SK-MEL-5 (cell line): Measurements from ENCODE around the gene ABLIM1. TPM values are rescaled to one million over a fixed set of nuclear protein-coding genes. Genes with fewer than 3 reads are reported as not detected.
A peak's percentile ranks its signal among the peaks of the same experiment; 100 is the strongest.
"Not testable (repeated sequence)": the region's sequence is repeated elsewhere in the genome, so short reads cannot be mapped to it uniquely, and the experiment has no call there.

Experiments used
- DNase-seq: peaks from one replicate; pipeline ENCODE4 v3.0.0-alpha.2; 2016; ENCODE audit warnings: low read depth, low spot score
- in situ Hi-C: cut with HindIII; loops from 2 replicates; pipeline ENCODE4 v1.10.0; 2016; ENCODE audit warnings: low sequenced_read_pairs, high pct_unique_total_duplicates, low pct_unique_long_range_greater_than_20kb
- polyA plus RNA-seq, 2 experiments: library from polyadenylated mRNA; depleted of rRNA; stranded (reverse); fragments of >200 nt; gene quantifications; 2 replicates each; pipeline ENCODE4 v1.2.3, GENCODE V29; 2015
- total RNA-seq: library from RNA; depleted of rRNA; stranded (reverse); fragments of >200 nt; shearing (Covaris generic); gene quantifications from 2 replicates; pipeline ENCODE4 v1.2.3, GENCODE V29; 2014; rRNA removed

ABLIM1 gene
- 19.5 and 20.0 TPM in 2 replicates for total RNA-seq
- polyA plus RNA-seq (2015; cell fraction: cytosol; rRNA removed) = 30.3 and 32.6 TPM in 2 replicates
- 19.1 and 26.2 TPM in 2 replicates for polyA plus RNA-seq (2015; cell fraction: nucleus; rRNA removed)

DNA sequence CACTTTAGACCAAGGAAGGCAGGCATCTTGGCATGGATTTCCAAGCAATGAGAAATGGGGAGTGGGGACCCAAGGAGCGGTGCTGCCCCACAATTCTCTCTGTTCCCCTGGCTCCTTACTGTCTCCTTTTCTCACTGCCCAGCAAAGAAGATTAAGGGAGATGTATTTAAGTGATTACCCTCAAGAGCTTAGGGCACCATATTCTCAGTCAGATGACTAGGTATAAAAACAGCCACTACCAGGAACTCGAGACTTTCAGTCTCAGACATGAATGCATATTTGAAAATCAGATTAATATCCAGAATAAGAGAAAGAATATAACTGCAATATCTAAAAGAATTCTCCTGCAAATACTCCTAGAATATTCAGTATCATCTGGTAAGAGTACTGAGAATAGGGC lies at the start of gene ABLIM1:
TSS of gene ABLIM1 (minus strand) at position 101 of the 400 bp plus-strand sequence. CDS start at position 26, 75 bp downstream.
- in situ Hi-C loops = no loop called here
- no peak for DNase-seq

DNA sequence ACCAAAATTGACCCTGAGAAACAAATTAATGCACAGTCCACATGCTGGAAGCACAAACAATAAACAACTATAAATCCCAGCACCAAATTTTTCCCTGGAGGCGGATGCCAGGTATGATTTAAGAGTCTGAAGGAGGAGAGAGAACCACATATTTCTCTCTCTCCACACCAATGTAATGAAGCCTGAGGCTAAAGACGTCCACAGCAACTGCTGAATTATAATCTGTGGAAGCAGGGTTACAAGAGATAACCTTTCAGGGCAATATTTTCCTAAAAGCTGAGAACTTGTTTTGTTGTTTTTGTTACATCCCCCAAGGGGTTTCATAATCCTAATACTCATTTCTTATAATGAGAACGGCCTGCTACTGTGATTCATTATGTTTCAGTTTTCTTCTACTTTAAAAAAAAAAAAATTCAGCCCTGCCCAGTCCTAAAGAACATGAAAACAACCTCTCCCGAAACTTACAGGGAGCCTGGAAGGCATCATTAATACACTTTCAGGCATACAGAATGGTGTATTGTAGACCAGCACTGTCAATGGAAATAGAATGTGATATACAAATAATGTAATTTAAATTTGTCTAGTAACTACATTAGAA lies 48.5 kb upstream of the ABLIM1 start:
- in situ Hi-C loops = no loop called here
- no peak for DNase-seq

DNA sequence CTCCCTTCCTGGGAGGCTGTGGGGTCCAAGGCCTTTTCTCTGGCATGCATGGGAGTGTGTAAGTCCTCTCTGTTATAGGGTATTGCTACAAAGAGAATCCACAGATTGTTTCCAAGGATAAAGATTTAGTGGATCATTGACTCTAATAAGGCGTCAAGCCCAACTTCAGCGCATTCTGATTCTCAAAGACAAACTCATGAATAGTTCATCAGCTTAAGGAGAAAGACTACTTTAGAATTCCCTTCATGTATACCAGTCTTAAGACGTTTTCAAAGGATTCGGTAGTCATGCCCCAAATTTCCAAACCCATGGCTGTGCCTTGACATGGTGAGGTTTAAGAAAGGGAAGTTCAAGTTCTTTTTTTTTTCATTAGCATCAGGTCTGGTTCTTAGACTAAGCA lies 46.6 kb upstream of the ABLIM1 start:
- in situ Hi-C loops = no loop called here
- no peak for DNase-seq

DNA sequence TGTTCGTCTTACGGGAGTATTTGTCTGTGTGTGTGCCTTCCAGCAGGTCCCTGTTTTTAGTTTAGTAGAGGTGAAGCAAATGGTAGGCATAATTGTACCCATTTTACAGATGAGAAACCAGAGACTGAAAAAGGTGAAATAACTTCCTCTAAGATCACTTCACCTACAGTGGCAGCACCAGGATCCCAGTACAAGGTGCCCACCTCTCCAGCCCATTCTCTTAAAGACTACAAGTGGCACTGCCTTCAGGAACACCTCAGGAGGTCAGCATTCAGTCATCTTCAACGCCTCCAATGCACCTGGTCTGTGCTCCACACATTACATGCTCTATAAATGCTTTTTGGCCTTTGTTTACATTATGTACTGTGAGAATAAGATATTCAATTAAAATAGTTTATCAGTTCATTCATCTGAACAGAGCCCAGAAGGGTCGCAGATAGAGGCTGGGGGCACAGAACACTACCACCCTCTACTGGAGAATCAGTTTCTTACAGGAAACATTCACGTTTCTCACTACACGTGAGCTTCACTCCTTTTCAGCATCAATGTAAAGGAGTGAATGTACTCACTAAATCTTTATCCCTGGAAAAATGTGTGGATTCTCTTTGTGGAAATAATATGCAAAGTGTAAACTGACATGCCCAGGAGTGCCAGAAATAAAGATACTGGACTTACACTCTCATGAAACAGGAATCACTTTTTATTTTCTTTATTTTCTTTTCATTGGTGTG lies 45.5 kb upstream of the ABLIM1 start:
- in situ Hi-C loops = no loop called here
- peak; percentile 50 for DNase-seq

DNA sequence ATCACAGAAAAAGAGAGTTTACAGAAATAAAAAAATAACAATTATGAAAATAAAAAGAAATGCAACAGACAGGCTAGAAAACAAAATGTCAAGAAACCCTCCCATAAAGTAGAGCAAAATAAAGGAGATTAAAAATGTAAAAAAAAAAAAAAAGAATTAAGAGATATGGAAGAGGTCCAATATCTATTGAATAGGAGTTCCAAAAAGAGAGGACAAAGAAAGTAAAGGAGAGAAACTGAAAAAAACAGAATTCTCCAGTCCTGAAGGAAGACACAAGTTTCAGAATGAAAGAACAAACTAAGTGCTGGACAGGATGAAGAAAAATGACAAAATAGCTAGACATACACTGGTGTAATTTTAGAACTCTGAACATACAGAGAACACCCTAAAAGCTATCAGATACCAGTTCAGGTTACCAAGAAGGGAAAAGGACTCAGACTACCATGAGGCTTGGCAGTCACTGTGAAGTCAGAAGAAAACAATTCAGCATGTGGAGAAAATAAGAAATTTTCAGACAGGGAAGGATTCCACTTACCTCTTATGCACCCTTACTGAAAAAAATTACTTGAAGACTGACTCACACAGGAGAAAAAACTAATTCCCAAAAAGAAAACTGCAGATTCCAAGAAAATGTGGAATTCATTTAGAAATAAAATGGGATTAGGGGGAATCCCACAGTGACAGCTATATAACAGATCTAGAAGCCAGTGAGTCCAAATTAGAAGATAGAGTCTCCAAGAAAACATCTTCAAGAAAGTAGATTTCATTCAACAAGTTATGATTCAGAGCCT lies 40.4 kb upstream of the ABLIM1 start:
- no peak for DNase-seq
- in situ Hi-C loops = loop anchor here (25.0 kb wide), 1 partner anchor 136 kb away; no protein-coding TSS in a partner anchor

DNA sequence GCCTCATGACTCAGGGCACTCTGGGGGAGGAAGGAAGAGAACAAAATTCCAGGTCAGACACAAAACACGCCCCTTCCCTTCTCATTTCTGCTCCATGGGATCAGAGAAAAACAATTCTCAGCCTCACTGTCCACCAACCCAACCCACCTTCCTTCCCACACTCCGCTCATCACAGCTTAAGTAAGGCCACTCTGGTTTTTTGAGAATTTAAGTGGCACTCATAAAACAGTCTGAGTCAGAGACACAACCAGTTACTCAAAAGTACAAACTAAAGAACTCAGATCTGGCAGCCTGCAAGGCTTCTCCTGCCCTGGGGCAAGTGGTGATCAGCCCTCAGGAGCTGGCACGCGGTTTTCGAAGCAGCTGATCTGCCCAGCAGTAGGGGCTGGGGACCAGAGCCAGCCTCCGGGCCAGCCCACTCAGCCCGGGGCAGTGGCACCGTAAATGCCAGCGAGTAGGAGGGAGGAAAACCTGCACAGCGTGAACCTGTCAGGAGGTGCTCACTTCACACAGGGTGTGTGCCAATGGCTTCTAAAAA lies 39.1 kb upstream of the ABLIM1 start:
- in situ Hi-C loops = loop anchor here (25.0 kb wide), 1 partner anchor 135 kb away; no protein-coding TSS in a partner anchor
- DNase-seq = no peak

DNA sequence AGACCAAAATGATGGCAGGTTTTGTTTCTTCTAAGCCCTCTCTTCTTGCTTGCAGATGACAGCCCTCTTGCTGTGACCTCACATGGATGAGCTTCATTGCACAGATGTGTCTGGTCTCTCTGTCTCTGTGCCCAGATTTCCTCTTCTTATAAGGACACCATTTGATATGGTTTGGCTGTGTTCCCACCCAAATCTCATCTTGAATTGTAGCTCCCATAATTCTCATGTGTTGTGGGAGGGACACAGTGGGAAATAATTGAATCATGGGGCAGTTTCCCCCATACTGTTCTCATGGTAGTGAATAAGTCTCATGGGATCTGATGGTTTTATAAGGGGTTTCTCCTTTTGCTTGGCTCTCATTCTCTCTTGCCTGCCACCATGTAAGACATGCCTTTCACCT lies 38.2 kb upstream of the ABLIM1 start:
- DNase-seq = not testable (repeated sequence)
- in situ Hi-C loops = loop anchor here (25.0 kb wide), 1 partner anchor 134 kb away; no protein-coding TSS in a partner anchor

DNA sequence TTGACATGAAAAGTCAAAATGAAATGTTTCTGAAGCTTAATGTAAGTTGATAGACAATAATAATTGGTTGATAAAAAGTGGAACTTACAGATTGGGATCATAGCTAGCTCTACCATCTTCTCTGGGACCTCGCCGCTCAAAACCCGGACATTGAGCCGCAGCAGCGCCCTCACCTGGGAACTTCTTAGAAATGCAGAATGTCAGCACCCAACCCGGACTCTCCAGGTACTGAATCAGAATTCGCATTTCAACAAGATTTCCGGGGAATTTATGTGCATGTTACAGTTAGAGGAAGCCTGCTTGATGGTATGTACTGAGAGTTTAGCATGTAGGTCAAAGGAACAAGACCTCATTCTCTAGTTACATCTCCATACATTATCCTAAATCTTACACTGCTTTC lies 36.7 kb upstream of the ABLIM1 start:
- peak; percentile 75 for DNase-seq
- in situ Hi-C loops = loop anchor here (25.0 kb wide), 1 partner anchor 132 kb away; no protein-coding TSS in a partner anchor

DNA sequence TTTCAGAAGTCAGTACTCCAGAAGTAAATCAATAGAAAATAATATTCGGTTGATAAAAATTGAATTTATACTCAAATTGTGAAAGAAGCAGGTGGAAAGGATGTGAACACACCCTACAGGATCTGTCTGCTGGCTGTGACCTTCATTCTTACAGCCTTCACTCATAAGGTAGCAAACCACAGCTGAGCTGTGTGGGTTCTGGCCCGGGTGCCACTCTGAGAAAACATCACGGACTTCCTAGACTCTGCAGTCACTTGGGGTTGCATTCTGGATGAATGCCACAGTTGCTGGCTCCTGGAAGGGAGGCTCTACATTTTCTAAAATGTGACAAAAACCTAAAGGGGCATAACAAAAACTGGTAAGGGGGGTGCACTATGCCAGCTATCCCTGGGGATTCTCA lies 36.0 kb upstream of the ABLIM1 start:
- in situ Hi-C loops = loop anchor here (25.0 kb wide), 1 partner anchor 132 kb away; no protein-coding TSS in a partner anchor
- no peak for DNase-seq

DNA sequence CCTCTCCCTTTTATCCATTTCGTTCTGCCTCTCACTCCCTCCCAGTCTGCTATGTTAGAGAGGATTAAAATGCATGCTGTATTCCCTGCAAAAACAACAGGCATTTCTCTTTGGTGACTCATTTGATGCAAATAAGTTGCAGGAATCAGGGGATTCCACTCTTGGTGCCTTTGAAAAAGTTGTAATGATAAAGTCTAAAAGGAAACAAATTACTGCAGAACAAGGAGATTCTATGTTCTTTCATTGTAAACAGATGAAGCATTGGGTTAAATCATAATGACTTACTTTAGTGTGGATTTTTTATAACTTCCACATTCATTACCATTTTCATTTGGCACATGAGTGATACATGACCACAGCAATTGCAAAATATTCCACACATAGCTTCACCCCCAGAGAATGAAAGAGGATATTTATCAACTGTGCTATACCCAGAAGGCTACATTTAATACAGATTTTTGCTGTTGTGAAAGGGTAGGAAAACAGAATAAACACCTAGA lies 33.4 kb upstream of the ABLIM1 start:
- peak; percentile 92 for DNase-seq
- in situ Hi-C loops = loop anchor here (25.0 kb wide), 1 partner anchor 129 kb away; no protein-coding TSS in a partner anchor

DNA sequence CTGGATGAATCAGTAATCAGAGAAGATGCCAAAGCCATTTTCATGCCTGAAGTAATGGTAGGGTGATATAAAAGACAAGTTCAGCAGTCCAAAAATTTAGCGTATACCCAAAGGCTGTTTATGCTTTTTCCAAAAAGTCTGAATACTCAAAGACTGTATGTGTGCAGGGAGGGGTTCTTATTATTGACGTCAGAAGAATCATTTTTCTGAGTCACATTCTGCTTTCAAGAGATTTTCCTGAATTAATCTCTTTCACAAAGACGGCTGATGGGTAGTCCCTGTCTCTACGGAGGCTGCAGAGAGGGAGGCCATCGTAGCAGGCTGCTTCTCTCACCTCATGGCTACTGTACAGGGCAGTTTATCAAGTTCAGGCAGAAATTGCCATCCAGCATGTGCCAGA lies 30.7 kb upstream of the ABLIM1 start:
- in situ Hi-C loops = loop anchor here (25.0 kb wide), 1 partner anchor 126 kb away; no protein-coding TSS in a partner anchor
- DNase-seq = peak; percentile 85

DNA sequence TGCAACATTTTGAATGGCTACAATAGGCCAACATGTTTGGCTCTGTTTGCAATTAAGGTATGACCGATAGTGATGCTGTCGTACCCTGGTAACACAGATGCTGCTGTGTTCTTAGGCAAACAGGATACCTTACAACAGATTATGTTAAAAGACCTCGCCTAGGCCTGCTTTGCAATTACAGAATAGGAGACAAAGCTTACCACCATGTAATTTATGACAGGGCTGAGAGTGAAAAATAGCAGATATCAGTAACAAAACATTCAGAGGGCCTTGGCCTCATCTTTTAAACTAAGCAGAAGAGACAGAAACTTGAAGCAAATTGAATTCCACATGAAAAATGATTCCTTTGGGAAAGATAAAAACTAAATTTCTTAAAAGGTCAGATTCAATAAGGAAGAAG lies 29.4 kb upstream of the ABLIM1 start:
- no peak for DNase-seq
- in situ Hi-C loops = loop anchor here (25.0 kb wide), 1 partner anchor 125 kb away; no protein-coding TSS in a partner anchor

DNA sequence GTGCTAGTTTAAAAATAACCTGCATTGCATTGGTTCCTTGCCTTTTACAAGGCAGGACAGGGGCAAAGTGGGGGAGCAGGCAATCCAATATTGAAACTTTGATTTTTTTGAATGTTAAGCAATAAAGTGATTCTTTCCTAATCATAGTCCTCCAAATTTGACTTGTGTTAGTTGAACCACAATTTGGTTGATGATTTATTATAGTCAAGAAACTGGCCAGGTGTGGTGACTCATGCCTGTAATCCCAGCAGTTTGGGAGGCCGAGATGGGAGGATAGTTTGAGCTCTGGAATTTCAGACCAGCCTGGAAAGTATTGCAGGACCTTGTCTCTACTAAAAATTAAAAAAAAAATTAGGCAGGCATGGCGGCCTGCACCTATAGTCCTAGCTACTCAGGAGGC lies 27.9 kb upstream of the ABLIM1 start:
- DNase-seq = no peak
- in situ Hi-C loops = loop anchor here (25.0 kb wide), 1 partner anchor 124 kb away; no protein-coding TSS in a partner anchor

DNA sequence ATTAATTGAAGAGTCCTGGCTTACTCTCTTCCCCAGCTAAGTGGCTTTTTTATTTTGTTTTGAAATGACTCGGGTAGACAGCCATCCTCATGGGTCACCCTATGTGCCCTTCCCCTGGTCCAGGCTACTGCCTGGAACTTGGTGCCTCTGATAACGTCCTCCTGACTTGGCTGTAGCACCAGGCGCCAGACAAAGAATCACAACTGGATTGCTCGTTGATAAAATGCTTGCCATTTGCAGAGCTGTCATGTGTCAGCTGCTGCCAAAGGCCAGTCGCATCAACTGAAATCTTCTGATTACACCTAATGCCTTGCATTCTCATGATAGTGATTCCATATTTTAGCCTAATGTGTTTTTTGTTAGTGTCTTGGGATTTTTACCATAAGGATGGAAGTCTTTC lies 27.4 kb upstream of the ABLIM1 start:
- in situ Hi-C loops = loop anchor here (25.0 kb wide), 1 partner anchor 123 kb away; no protein-coding TSS in a partner anchor
- DNase-seq = no peak

DNA sequence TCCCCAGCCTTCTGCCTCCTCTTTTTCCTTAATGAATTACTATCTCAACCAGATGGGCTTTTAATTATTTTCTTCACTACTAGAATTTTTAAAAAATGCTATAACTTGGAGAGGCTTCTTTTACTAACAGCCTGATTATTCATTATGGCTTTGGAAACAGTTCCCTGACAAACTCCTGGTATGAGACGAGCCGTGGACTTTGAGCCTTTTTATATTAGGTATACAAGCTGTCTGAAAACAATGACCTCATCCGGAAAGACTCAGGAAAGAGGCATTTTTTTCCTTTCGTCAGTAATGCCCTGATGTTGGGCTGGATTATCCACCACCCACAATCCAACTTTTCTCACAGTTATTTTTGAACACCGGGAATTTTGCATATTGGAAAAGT lies 26.7 kb upstream of the ABLIM1 start:
- in situ Hi-C loops = loop anchor here (25.0 kb wide), 1 partner anchor 123 kb away; no protein-coding TSS in a partner anchor
- no peak for DNase-seq

DNA sequence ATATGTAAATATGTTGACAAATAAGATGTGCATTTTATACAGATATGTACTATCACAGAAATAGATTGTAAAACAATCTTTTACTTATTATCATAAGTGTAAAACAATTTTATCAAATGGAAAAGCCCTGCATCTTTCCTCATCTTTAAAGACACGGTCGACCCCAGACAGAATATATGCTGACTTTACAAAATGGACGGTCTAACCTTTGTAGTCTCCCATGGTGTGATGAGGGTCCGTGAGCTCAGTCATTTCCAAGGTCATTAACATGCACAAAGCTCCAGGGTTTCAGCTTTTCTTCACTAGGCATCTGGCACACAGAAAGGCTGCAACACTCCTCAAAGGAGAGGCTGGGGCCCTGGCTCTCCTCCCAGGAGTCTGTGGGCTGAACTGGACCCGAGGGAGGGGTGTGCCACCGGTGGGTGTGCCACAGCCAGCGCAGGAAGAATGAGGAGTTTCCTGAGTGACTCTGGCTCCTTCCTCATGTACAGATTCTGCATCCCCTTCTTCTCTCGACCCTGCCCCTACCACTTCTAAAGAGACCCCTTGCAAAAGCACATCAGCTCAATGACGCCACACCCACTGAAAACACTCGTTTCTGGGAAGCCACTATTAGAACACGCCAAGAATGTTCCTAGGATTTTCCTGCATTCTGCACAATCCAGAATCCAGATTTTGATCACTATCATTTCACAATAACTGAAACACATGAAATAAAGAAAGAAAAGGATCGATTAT lies 26.2 kb upstream of the ABLIM1 start:
- in situ Hi-C loops = loop anchor here (25.0 kb wide), 1 partner anchor 122 kb away; no protein-coding TSS in a partner anchor
- DNase-seq = no peak
